Psoas muscle (tissue), 8 donors: ENCODE measurements around the gene POLN. TPM values are rescaled to one million over a fixed set of nuclear protein-coding genes. Genes with fewer than 3 reads are reported as not detected.

Source experiments
- ATAC-seq, 4 donors: fragments of 200-7000 bp; cut with Tn5 transposase; one replicate each; pipeline ENCODE4 v1.9.1; 2020; ENCODE audit warnings: moderate library complexity in 3 of 4, mild to moderate bottlenecking in 2 of 4
- DNase-seq, 2 donors: peaks; one replicate each; pipeline ENCODE4 v3.0.0-alpha.2; 2020
- H3K27ac ChIP-seq: fragments of 200-600 bp; one replicate; pipeline ENCODE4 v1.8.0; 2022
- H3K27me3 ChIP-seq, 3 donors: fragments of 200-600 bp in 1 of 3; one replicate each; pipeline versions ENCODE4 v1.6.1 to v1.8.0; 2013 to 2022; ENCODE audit warnings: low read length in 2 of 3, mild to moderate bottlenecking in 2 of 3, moderate library complexity in 1 of 3; ENCODE audit not compliant: insufficient read depth in 3 of 3
- H3K36me3 ChIP-seq, 2 donors: fragments of 200-600 bp in 1 of 2; one replicate each; pipeline versions ENCODE4 v1.6.1 to v1.8.0; 2013 to 2022; ENCODE audit warnings: low read depth in 1 of 2, mild to moderate bottlenecking in 1 of 2, moderate library complexity in 1 of 2; ENCODE audit not compliant: insufficient read depth in 1 of 2
- H3K4me1 ChIP-seq: fragments of 200-600 bp; one replicate; pipeline ENCODE4 v1.8.0; 2022
- H3K4me3 ChIP-seq: fragments of 200-600 bp; one replicate; pipeline ENCODE4 v1.8.0; 2022; ENCODE audit warnings: mild to moderate bottlenecking
- H3K9me3 ChIP-seq: fragments of 200-600 bp; one replicate; pipeline ENCODE4 v1.8.0; 2022
- CTCF ChIP-seq: fragments of 200-600 bp; IDR thresholded peaks from one replicate; pipeline ENCODE4 v1.8.0; 2022; ENCODE audit warnings: antibody characterized with exemption
- WGBS, 3 donors: extraction: QIAGEN DNeasy Blood & Tissue Kit; methylation state at CpG; one replicate each; pipeline versions ENCODE4 v1.1.6 to v1.1.7; 2013; 5-methylcytosine and 5-hydroxymethylcytosine counted together
- intact Hi-C, 2 donors: fragments of 100-400 bp; cut with DNase I; formaldehyde crosslinking; loops; one replicate each; pipeline versions ENCODE4 v1.11.0 to v1.14.2; 2022
- polyA plus RNA-seq, 3 donors: library from polyadenylated mRNA; stranded (reverse); fragments of 200-250 nt; gene quantifications; one replicate each; pipeline ENCODE4 v1.2.3, GENCODE V29; 2013
- total RNA-seq, 4 donors: library from RNA; stranded (reverse); fragmentation: NEBNext Ultra II Directional in 2 of 4; extraction: Animal tissue kit (Norgen Biotek cat#: 25700) in 2 of 4; gene quantifications; one replicate each; pipeline versions ENCODE4 v1.2.1 to v1.2.4, GENCODE V29; 2021 to 2023
- donor health status: healthy with polysubstance abuse.
- donor health status: DM: no; HTN: no; CAD: no; lungs with moderate emphysema.
- donor health status: Bipolar disorder and iron deficiency.
- donor health status: healthy.
- donor health status: DM: yes; HTN: yes; CAD: no.
- donor health status: DM: no; HTN: no; CAD: no.
- donor health status: DM: no; HTN: no; CAD: no.
- donor health status: DM: yes; HTN: yes; CAD: no.

The POLN gene
- total and polyA plus RNA-seq, 7 donors = 0.44 to 3.0 (median 0.95) TPM

- no peak for ATAC-seq
- WGBS, 3 donors = 76 to 83% (median 79%) methylated on average over 11 of the region's 11 CpGs
- H3K27me3 ChIP-seq = no peaks in the 10 kb centered on the region
- intact Hi-C loops = no loop called here
- H3K4me1 ChIP-seq = no peaks in the 10 kb centered on the region
- no peak overlapping the region for H3K4me3 ChIP-seq
- no peaks in the 10 kb centered on the region for H3K36me3 ChIP-seq
- no peak for DNase-seq
- no peak overlapping the region for H3K27ac ChIP-seq
- no peaks in the 10 kb centered on the region for H3K9me3 ChIP-seq
- no peak for TF ChIP-seq CTCF
Observed at GRCh38 chr4:2074588-2074987, 167.3 kb downstream of the POLN start.

DNA sequence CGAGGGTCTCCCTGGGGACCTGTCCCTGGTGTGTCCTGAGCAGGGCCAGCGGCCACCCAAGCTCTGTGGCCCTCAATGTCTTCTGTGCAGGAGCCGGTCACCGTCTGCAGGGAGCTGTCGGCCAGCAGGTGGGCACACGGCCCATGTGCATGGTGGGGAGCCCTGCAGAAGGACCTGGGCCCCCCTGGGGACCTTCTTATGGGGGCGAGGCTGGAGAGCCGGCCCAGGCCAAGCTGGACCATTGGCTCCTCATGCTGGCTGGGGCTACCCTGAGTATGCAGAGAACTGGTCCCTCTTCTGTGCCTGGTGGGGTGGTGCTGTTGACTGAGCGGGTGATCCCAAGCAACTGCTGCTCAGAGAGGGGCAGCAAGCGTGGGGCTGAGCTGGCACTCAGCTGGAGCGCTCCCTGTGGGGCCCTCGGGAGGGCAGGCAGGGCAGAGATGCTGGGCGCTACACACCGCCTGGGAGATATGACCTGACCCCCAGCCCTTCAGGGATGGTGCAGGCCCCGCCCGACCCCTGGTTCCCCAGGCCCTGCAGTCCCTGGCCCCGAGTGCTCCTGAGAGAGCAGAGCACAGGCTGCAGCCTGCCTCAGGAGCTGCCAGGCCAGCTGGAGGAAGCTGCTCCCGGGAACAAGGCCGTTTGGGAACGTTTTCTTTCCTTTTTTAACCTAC lies 168.0 kb downstream of the POLN start:
- no peak for DNase-seq
- TF ChIP-seq CTCF = no peak
- intact Hi-C loops = no loop called here
- H3K4me3 ChIP-seq = no peak overlapping the region
- H3K4me1 ChIP-seq = no peaks in the 10 kb centered on the region
- no peaks in the 10 kb centered on the region for H3K9me3 ChIP-seq
- no peak for ATAC-seq
- WGBS, 3 donors = 77 to 80% (median 77%) methylated on average over 20 of the region's 20 CpGs
- no peaks in the 10 kb centered on the region for H3K27me3 ChIP-seq
- no peak overlapping the region for H3K27ac ChIP-seq
- no peaks in the 10 kb centered on the region for H3K36me3 ChIP-seq

DNA sequence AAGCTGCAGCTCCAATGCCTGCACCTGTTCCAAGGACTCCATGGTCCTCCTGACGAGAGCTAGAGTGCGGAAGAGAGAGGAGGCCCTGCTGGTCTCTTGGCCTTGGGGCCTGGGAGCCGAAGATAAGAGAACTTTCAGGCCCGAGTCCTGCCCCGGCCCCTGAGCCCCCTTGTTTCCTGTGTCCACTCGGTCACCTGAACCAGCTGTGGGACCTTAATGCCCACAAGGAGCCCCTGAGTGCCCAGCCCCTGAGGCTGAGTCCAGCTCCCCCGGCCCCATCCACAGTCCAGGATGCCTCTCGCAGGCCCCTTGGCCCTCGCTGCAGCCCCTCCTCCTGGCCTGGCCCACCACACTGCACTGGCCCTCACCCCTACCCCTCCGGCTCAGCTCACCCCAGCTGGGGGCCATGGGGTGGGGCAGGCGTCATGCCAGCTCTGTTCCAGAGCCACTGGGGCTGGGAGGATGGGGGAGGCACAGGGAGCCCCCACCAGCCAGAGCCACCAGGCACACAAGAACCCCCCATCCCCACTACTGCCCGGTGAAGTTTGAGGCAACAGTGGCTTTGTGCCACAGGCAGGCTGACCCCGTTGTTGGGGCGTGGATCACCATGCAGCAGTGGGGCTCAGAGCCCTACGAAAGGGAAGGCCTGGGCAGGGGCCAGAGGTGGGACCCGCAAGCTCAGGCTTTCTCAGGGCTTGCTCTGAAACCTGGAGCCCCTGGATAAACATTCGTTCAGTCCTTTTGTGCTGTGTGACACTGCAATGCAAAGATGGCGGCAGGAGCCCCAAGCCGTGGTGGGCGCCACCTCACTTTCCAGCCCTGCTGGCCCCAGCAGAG lies 168.7 kb downstream of the POLN start:
- 86 to 89% (median 88%) methylated on average over 20 of the region's 20 CpGs for WGBS, 3 donors
- Histone ChIP-seq H3K4me3 (no peak overlapping the region), H3K27ac (no peak overlapping the region), H3K27me3 (no peaks in the 10 kb centered on the region), H3K9me3 (no peaks in the 10 kb centered on the region), H3K36me3 (no peaks in the 10 kb centered on the region), H3K4me1 (no peaks in the 10 kb centered on the region)
- DNase-seq (peak in 1 of 2 donors; percentile 47), ATAC-seq (no peak)
- intact Hi-C loops = no loop called here
- no peak for TF ChIP-seq CTCF

DNA sequence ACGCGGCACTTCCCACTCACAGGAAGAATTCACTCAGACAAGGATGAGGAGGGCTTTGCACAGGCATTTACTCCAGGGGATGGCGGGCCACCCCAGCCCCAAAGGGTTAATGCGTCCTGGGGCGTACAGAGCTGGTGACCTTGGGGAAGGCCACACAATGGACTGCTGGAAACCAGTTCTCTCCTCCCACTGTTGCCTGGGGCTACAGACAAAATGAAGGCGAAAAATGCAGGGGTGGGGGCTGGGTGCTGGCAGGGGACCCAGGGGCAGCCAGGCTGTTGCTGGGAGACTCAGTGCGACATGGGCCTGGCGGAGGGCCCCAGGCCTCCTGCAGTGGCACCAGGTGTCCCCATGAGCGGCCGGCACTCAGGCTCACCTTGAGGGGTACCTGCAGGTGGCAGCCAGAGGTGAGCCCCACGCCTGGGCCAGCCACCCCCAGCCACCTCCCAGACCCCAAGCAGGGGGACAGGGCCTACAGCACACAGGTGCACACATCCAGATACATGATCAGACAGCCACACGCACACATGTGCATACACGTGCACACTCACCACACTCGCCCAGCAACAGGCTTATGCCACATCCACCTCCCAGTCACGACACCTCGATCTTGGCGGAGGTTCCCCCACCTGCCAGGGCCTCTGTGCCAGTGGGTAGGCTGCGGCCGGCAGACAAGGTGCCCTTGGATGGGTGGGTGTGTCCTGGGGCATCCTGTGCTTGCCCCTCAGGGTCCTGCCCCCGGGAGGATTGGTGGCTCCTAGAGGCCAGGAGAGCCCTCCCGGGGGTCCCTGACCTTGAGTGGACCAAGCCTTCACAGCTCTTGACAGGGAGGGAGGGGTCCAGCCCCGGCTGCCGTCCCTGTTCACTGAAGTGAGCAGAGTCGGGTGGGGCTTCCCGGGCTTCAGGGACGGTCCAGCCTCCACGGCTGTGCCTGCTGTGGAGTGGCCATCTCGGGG lies 169.7 kb downstream of the POLN start:
- intact Hi-C loops = no loop called here
- ATAC-seq = no peak
- H3K4me3 ChIP-seq = no peak overlapping the region
- no peaks in the 10 kb centered on the region for H3K27me3 ChIP-seq
- TF ChIP-seq CTCF = no peak
- 63 to 66% (median 65%) methylated on average over 27 to 28 of the region's 28 CpGs for WGBS, 3 donors
- H3K9me3 ChIP-seq = no peaks in the 10 kb centered on the region
- no peaks in the 10 kb centered on the region for H3K36me3 ChIP-seq
- DNase-seq = peak in 1 of 2 donors; percentile 42
- no peaks in the 10 kb centered on the region for H3K4me1 ChIP-seq
- H3K27ac ChIP-seq = no peak overlapping the region
